Measurements from ENCODE around the gene KLHL24.
"Not testable (repeated sequence)": the region's sequence is repeated elsewhere in the genome, so short reads cannot be mapped to it uniquely, and the experiment has no call there.

Gene KLHL24

DNA sequence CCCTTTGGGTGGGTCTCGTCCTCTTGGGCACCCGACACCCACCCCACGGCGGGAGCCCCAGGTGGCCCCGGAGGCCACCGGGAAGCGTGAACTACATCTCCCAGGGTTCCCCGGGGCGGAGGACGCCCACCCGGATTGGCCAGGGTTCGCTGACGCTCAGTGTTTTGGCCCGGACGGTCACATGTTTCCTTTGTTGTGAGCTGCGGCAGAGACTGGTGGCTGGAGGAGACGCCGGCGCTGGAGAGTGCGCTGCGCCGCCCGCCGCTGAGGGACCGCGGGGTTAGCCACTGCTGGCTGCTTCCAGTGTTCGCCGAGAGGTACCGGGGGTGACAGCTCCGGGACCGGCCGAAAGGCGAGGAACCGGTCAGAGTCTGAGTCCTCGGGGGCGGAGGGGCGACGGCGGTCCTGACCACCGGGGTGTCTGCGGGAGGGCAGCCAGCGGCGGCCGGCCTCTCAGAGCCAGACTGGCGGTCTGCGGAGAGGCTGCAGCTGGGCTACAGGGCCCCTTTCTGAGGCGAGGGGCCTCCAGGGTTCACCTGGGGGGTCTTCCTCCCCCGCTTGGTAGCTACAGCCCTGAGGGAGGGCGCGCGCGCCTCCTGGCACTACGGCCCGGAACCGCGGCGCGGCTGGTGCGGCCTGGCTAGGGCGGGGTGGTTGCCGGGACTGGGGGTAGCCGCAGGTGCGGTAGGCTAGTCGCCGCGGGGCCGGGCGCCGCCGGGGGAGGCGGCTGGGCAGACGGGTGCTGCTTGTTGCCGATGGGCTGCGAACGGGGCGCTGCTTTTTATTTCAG is at the start of gene KLHL24:
TSS of gene KLHL24 (plus strand) at position 193 of the 790 bp plus-strand sequence. CDS start 14,734 bp downstream, outside the sequence.
- peak; percentile 83 for DNase-seq

DNA sequence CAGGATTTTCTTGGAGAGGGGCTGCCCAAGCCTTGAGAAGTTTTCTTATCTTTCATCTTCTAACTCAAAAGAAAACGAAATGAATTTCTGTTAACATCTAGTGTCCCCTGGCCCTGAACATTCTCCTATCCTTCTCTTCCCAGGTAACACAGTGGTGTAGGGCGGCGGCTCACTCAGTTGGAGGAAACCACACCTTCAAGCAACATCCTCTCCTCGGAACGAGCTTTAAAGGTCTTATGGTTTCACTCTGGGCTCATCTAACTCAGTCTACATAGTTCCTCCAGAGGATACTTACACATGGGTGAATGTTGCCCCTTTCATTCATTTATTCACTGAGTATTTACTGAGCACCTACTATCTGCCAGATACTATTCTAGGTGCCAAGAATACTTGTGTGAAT is 48.9 kb upstream of the KLHL24 start:
- DNase-seq, result no peak

GRCh38 chr3:183587336-183587735 is 48.1 kb upstream of the KLHL24 start:
- no peak for DNase-seq

DNA sequence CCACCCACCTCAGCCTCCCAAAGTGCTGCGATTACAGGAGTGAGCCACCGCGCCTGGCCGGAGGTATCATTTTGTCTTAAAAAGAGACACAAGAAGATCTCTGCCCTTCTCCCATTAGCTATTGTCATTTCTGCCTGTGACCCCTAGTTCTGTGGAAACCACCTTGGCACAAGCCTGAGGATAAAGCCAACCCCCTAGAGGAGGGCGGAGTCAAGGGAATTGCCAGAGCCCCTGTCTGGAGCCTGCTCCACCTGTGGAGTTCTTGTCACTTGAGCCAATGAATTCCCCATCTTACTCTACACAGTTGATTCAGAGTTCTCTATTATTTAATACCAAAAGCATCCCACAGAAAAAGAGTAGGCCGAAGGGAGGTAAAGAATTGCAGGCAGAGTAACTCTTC is 45.0 kb upstream of the KLHL24 start:
- DNase-seq, result no peak

DNA sequence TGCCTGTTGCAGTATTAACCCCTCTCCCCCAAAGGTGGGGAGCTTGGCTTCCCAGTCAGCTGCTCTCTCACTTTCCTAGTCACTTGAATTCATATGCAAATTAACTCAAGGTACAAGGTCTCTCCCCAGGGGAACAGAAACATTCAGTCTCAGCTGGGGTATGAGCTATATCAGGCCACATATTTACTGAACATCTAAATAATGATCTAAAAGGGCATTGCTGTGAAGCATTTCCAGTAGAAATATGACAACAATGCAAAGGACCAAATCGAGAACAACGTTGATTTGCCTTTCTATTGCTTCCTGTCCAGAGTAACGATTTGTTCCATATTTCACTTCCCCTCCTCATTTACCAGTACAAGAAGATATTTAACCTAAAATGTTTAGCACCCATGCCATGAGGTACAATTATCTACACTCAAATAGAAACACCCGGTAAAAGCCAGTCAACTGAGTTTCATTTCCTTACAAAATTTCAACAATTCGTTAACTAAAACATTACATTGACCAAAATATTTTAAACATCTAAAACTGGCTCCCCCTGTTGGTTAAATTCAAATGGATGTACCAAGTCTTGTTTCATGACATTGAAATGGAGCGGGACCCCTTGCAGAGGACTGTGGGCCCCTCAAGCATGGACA is 43.4 kb upstream of the KLHL24 start:
- DNase-seq, result no peak

DNA sequence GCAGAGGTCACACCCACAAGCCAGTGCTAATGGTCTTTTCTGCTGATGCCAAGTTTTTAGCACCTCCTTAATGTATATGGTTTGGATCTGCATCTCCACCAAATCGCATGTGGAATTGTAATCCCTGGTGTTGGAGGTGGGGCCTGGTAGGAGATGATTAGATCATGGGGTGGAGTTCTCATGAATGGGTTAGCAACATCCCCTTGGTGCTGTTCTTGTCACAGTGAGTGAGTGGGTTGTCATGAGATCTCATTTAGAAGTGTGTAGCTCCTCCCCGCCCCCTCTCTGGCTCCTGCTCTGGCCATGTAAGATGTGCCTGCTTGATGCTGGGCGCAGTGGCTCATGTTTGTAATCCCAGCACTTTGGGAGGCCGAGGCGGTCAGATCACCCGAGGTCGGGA is 42.6 kb upstream of the KLHL24 start:
- DNase-seq, result no peak

GRCh38 chr3:183594636-183595035 is 40.8 kb upstream of the KLHL24 start:
- no peak for DNase-seq

DNA sequence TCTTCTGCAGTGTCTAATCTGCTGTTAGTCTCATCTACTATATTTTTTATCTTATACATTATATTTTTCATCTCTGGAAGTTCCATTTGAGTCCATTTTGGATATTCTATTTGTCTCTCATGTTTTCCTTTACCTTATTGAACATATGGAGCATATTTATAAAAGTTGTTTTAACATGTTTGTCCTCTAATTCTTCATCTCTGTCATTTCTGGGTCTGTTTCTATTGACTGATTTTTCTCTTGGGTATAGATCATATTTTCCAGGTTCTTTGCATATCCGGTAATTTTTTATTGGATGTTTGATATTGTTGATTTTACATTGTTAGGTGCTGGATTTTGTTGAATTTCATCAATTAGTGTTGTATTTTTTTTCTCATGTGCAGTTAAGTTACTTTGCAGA is 37.5 kb upstream of the KLHL24 start:
- DNase-seq, result no peak

- DNase-seq, result not testable (repeated sequence)
Observed at GRCh38 chr3:183611326-183611725, 24.1 kb upstream of the KLHL24 start.

- no peak for DNase-seq
Observed at GRCh38 chr3:183613366-183614285, 21.8 kb upstream of the KLHL24 start.

- no peak for DNase-seq
Observed at GRCh38 chr3:183618542-183618941, 16.9 kb upstream of the KLHL24 start.

DNA sequence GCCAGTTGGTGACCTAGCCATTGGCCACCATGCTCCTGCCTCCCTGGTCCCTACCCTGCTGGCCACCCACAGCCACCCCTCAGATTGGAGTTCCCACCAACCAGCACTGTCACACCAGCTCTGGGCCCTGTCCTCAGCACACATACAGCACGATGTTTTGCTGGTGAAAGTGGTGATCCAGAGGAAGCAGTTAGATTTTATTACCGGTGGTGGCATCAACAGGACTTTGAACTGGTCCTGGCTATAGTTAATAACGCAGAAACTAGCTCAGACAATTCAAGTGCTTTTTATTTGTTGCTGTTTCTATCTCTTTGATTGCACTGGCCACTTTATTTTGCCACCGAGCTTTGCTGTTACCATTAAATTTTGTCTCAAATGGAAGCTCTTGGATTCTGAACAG is 16.4 kb upstream of the KLHL24 start:
- no peak for DNase-seq

DNA sequence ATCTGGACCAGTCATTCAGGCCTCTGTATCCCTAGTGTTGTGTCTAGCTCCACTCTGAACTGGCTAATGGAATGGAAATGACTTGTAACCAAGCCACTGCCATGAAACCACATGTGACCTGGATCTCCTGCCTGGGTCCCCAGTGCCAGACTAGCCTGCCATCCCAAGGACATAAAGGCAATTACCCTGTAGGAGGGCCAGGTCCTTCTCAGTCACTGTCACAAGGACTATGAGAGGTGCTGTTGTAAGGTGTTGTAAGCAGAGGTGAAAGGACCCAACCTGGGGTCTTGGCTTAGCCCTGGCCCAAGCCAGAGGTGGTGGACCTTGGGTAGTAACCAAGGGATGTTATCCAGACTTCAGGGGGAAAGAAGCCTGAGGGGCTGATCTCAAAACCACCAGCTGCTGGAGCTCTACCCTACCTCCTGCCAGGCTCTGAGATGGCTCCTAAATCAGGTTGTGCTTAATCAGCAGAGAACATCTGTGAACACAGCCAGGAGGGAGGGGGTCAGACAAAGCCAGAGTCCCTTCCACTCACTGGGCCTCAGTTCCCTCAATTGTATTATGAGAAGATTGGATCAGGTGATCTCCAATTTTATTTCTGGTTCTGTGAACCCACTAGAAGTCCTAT is 15.7 kb upstream of the KLHL24 start:
- DNase-seq, result no peak

DNA sequence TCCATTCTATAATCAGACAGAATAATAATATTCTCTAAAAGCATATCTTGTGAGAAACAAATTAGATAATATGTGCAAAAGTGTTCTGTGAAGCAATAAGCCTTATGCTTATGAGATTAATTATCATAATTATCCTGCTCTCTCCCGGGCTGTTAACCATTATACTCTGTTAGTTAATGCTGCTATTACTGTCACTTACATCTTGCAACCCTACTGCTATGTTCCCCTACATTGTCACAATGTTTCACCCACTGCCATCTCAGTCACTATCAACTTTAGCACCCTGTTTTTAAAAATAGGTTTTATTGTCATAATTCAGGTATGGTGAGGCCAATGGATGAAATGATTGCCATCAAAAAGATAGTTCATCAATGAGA is 15.2 kb upstream of the KLHL24 start:
- no peak for DNase-seq

DNA sequence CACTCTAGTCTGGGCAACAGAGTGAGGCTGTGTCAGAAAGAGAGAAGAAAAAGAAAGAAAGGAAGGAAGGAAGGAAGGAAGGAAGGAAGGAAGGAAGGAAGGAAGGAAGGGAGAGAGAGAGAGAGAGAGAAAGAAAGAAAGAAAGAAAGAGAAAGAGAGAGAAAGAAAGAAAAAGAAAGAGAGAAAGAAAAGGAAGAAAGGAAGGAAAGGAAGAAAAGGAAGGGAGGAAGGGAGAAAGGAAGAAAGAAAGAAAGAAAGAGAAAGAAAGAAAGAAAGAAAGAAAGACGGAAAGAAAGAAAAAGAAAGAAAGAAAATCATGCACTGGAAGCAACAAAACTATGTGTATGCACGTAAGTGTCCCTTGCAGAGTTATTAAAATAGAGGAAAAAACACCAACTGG is 12.9 kb upstream of the KLHL24 start:
- not testable (repeated sequence) for DNase-seq

DNA sequence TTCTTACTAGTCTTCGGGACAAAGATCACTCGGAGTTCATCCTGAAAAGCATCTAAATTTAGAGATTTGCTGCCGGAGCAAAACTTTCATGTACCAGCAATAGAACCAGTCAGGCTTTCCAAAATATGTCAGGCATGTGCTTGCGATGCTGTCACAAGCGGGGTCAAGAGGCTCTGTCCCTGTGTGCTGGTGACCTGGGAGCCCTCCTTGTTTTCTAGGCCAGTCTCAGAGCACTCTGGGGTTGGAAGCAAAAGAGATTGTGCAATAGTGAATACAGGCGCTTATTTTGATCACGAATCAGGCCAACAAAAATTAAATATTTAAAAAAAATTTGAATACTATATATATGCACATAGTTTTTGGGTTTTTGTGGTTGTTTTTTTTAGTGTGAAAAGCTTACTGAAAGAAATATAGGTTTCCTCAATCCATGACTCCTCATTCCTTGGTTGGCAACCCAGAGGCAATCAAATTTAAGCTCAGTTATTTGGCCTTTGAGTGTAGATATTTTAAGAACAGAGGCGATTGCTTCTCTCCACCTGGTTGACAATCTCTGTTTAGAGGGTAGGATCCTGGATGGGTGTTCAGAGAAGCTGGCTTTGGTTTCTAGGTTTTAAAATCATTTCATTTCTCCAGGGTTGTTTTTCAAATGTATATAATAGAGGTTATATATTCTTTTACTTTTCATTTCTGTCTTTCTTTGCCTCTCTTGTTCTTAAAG is 8.4 kb upstream of the KLHL24 start:
- DNase-seq, result no peak

DNA sequence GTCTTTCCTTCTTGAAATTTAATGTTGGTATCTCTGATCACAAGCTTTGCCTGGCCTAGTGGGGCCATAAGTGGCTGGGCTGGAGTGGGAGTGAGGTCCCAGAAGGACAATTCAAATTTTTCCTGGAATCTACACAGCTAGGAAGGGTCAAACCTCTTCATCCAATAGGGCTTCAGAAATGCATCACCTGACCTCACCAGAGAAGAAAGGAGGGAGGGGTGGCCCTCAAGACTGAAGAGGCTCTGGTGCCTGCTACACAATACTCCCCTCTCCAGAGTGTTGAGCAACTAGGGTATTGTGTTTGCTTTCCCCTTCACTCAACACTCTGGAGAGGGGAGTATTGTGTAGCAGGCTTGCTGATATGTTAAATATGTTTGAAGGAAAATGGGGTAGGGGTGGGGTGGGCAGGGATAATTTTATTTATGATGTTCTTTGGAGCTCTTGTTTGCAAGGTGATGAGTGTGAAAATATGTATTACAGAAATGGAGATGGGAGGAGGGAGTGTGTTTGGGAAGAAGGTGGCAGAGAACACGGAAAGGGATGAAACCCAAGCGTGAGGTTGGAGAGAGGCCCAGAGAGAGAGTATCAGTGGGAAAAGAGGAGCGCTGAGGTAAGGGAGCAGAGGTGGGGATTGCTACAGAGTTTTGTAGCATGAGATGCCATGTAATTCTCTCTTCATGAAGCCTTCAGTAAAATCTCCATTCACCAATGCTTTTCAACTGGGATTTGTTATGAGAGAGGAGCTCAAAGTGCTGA is 5.7 kb upstream of the KLHL24 start:
- no peak for DNase-seq

DNA sequence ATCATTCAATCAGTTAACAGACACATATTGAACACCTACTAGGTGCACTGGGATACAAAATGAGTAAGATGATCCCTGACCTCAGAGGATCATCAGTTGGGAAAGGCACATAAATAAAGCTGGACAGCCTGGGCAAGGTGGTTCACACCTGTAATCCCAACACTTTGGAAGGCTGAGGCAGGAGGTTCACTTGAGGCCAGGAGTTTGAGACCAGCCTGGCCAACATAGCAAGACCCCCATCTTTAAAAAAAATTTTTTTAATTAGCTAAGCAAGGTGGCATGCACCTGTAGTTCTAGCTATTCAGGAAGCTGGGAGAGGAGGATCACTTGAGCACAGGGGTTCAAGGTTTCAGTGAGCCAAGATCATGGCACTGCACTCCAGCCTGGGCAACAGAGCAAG is 3.7 kb upstream of the KLHL24 start:
- DNase-seq, result no peak

DNA sequence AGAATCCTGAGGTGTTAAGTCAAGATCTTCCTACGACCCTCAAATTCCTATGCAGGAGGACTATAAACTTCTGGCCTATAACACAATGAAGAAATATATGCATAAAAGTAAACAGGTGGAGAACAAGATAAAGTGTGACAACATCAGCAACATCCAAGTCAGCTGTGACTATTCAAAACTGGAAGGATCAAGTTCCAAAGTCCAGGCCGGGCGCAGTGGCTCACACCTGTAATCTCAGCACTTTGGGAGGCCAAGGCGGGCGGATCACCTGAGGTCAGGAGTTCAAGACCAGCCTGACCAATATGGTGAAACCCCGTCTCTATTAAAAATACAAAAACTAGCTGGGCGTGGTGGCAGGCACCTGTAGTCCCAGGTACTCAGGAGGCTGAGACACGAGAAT is 2.7 kb upstream of the KLHL24 start:
- not testable (repeated sequence) for DNase-seq

DNA sequence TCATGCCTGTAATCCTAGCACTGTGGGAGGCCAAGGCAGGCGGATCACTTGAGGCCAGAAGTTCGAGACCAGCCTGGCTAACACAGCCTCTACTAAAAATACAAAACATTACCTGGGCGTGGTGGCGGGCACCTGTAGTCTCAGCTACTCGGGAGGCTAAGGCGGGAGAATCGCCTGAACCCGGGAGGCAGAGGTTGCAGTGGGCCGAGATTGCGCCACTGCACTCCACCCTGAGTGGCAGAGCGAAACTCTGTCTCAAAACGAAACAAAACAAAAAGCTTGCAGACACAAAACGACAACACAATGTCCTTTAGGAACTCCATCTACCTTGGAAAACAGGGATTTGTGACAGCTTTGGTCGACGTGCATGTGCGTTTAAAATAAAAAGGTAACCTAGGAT is 716 bp upstream of the KLHL24 start:
- DNase-seq, result no peak

DNA sequence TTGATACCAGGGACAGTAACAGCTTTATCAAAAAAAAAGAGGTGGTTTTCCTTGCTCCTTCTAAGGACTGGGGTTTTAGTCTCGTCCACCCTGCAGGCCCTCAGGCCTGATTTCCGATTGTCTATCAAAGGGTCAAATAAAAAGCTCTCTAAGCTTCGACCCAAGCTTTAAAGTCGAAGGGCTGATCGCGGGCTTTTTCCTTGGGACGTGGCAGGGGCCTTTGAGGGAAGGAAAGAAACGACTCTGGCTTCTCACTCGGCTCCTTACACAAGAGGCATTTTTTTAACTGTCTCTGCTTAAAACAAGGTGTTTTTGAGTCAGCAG is 354 bp upstream of the KLHL24 start:
- DNase-seq, result no peak

Data from activated CD4-positive, alpha-beta T cell treated with anti-CD3 and anti-CD28 coated beads for 1 hour (primary cell).